Trophoblast cell (in vitro differentiated cells and primary cell): Measurements from ENCODE around the gene CMC4.

Source experiments
- DNase-seq, 2 donors: peaks; one replicate each; pipeline ENCODE4 v3.0.0-alpha.2; 2016
- H2AFZ ChIP-seq: 2 replicates; pipeline ENCODE4 v1.6.1; 2013; ENCODE audit warnings: low read length, moderate library complexity, mild to moderate bottlenecking; ENCODE audit not compliant: insufficient read depth, poor library complexity
- H2AK5ac ChIP-seq: 2 replicates; pipeline ENCODE4 v1.6.1; 2013; ENCODE audit warnings: mild to moderate bottlenecking, low read length
- H2BK120ac ChIP-seq: 2 replicates; pipeline ENCODE4 v1.6.1; 2013; ENCODE audit warnings: low read length, mild to moderate bottlenecking, moderate library complexity; ENCODE audit not compliant: insufficient read depth, poor library complexity
- H2BK12ac ChIP-seq: 2 replicates; pipeline ENCODE4 v1.6.1; 2013; ENCODE audit warnings: mild to moderate bottlenecking, low read length, moderate library complexity
- H2BK5ac ChIP-seq: 2 replicates; pipeline ENCODE4 v1.6.1; 2013; ENCODE audit warnings: low read length, low read depth, moderate library complexity, mild to moderate bottlenecking; ENCODE audit not compliant: poor library complexity
- H3K14ac ChIP-seq: 2 replicates; pipeline ENCODE4 v1.6.1; 2013; ENCODE audit warnings: mild to moderate bottlenecking, low read length
- H3K18ac ChIP-seq: 2 replicates; pipeline ENCODE4 v1.6.1; 2013; ENCODE audit warnings: mild to moderate bottlenecking, low read length
- H3K23ac ChIP-seq: 2 replicates; pipeline ENCODE4 v1.6.1; 2013; ENCODE audit warnings: low read length
- H3K27ac ChIP-seq: 2 replicates; pipeline ENCODE4 v1.5.1; 2013; ENCODE audit warnings: low read depth, mild to moderate bottlenecking, inconsistent platforms, low read length, moderate library complexity
- H3K27me3 ChIP-seq: 2 replicates; pipeline ENCODE4 v1.6.1; 2013; ENCODE audit warnings: inconsistent platforms, mild to moderate bottlenecking, low read length, moderate library complexity; ENCODE audit not compliant: insufficient read depth
- H3K36me3 ChIP-seq, 2 experiments: 1 replicate in 1 of 2; 2 replicates in 1 of 2; pipeline ENCODE4 v1.6.1; 2013; ENCODE audit warnings: low read length in 2 of 2, mild to moderate bottlenecking in 2 of 2, moderate library complexity in 1 of 2; ENCODE audit not compliant: insufficient read depth in 2 of 2, control insufficient read depth in 1 of 2
- H3K4ac ChIP-seq: 2 replicates; pipeline ENCODE4 v1.6.1; 2013; ENCODE audit warnings: low read depth, mild to moderate bottlenecking, low read length, moderate library complexity
- H3K4me1 ChIP-seq, 2 experiments: 1 replicate in 1 of 2; 2 replicates in 1 of 2; pipeline ENCODE4 v1.6.1; 2013; ENCODE audit warnings: low read length in 2 of 2, mild to moderate bottlenecking in 2 of 2, moderate library complexity in 1 of 2; ENCODE audit not compliant: insufficient read depth in 2 of 2, control insufficient read depth in 1 of 2
- H3K4me2 ChIP-seq: 2 replicates; pipeline ENCODE4 v1.6.1; 2013; ENCODE audit warnings: inconsistent platforms, mild to moderate bottlenecking, low read length, moderate library complexity
- H3K4me3 ChIP-seq: 2 replicates; pipeline ENCODE4 v1.5.1; 2013; ENCODE audit warnings: mild to moderate bottlenecking, low read depth, low read length, inconsistent platforms
- H3K79me1 ChIP-seq: one replicate; pipeline ENCODE4 v1.6.1; 2013; ENCODE audit warnings: low read length
- H3K79me2 ChIP-seq: 2 replicates; pipeline ENCODE4 v1.6.1; 2013; ENCODE audit warnings: low read length, mild to moderate bottlenecking; ENCODE audit not compliant: control insufficient read depth, insufficient read depth, poor library complexity
- H3K9ac ChIP-seq: 2 replicates; pipeline ENCODE4 v1.6.1; 2013; ENCODE audit warnings: mild to moderate bottlenecking, low read length
- H3K9me3 ChIP-seq: 2 replicates; pipeline ENCODE4 v1.6.1; 2013; ENCODE audit warnings: low read depth, mild to moderate bottlenecking, control low read depth, inconsistent platforms, low read length; ENCODE audit not compliant: insufficient read depth
- H4K12ac ChIP-seq: 2 replicates; pipeline ENCODE4 v1.6.1; 2013; ENCODE audit warnings: low read depth, mild to moderate bottlenecking, low read length, moderate library complexity
- H4K8ac ChIP-seq: 2 replicates; pipeline ENCODE4 v1.6.1; 2013; ENCODE audit warnings: low read depth, mild to moderate bottlenecking, low read length, moderate library complexity
- H4K91ac ChIP-seq: one replicate; pipeline ENCODE4 v1.6.1; 2013; ENCODE audit warnings: low read depth, mild to moderate bottlenecking, low read length, moderate library complexity
- WGBS: extraction: QIAGEN DNeasy Blood & Tissue Kit; methylation state at CpG from one replicate; pipeline ENCODE4 v1.1.7; 2013; ENCODE audit warnings: missing lambda C conversion rate; ENCODE audit not compliant: insufficient read length, insufficient coverage; ENCODE audit errors: extremely low coverage; 5-methylcytosine and 5-hydroxymethylcytosine counted together

CMC4 gene

GRCh38 chrX:155056877-155057792, 13.8 kb downstream of the CMC4 start:
- Histone ChIP-seq H3K36me3 (peaks cover 4 to 5% of the 10 kb centered on the region in 2 experiments), H2AFZ (no peak overlapping the region)

DNA sequence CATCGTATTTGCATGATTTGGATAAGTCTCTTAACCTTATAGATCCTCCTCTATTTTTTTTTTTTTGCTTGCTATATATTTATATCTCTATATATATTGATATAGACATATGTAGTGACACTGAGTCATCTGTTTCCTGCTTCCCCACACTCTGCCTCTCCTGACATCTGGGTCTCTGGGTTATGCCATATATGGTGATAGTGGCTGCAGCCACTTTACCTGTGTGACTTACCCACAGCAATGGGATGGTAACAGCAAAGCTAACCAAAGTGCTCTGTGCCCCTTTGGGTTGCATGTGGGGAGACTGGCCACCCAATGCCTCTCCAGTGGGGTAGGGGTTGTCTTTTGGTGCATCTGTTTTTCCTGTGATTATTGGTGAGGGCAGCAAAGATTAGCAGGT, 14.5 kb downstream of the CMC4 start:
- H3K9ac ChIP-seq, result no peak overlapping the region
- H3K27me3 ChIP-seq, result no peaks in the 10 kb centered on the region
- no peak overlapping the region for H2AK5ac ChIP-seq
- peaks cover 4 to 7% of the 10 kb centered on the region in 2 experiments for H3K36me3 ChIP-seq
- H3K79me2 ChIP-seq, result no peaks in the 10 kb centered on the region
- H4K12ac ChIP-seq, result no peak overlapping the region
- no peak overlapping the region for H3K27ac ChIP-seq
- H4K91ac ChIP-seq, result no peak overlapping the region
- no peak overlapping the region for H2BK12ac ChIP-seq
- no peak overlapping the region for H3K4me2 ChIP-seq
- H3K4ac ChIP-seq, result no peak overlapping the region
- H3K18ac ChIP-seq, result no peak overlapping the region
- H2BK5ac ChIP-seq, result no peak overlapping the region
- no peak overlapping the region for H2BK120ac ChIP-seq
- H3K9me3 ChIP-seq, result no peaks in the 10 kb centered on the region
- H3K14ac ChIP-seq, result no peak overlapping the region
- H2AFZ ChIP-seq, result no peak overlapping the region
- no peak overlapping the region for H3K4me3 ChIP-seq
- H3K4me1 ChIP-seq, result peaks cover 2 to 5% of the 10 kb centered on the region in 2 experiments
- no peaks in the 10 kb centered on the region for H3K79me1 ChIP-seq
- no peak for DNase-seq
- no peak overlapping the region for H3K23ac ChIP-seq
- WGBS, result no CpG with 5 or more reads among the region's 1 CpG
- H4K8ac ChIP-seq, result no peak overlapping the region

More at GRCh38 chrX:155056877-155057792, 13.8 kb downstream of the CMC4 start:
- Histone ChIP-seq H2BK5ac (no peak overlapping the region), H4K8ac (peak overlapping the region; percentile 28), H3K14ac (no peak overlapping the region), H2BK120ac (no peak overlapping the region), H3K23ac (no peak overlapping the region), H4K91ac (no peak overlapping the region), H3K4me1 (peaks cover 2 to 5% of the 10 kb centered on the region in 2 experiments), H3K27ac (no peak overlapping the region), H3K79me1 (no peaks in the 10 kb centered on the region), H2BK12ac (no peak overlapping the region), H3K27me3 (no peaks in the 10 kb centered on the region), H3K9ac (no peak overlapping the region), H3K18ac (no peak overlapping the region), H3K4me3 (no peak overlapping the region), H3K4ac (no peak overlapping the region), H2AK5ac (no peak overlapping the region), H3K4me2 (peak overlapping the region; percentile 50), H3K79me2 (no peaks in the 10 kb centered on the region), H4K12ac (no peak overlapping the region), H3K9me3 (no peaks in the 10 kb centered on the region)
- peak; percentile 49 to 82 for DNase-seq
- no CpG with 5 or more reads among the region's 25 CpGs for WGBS

DNA sequence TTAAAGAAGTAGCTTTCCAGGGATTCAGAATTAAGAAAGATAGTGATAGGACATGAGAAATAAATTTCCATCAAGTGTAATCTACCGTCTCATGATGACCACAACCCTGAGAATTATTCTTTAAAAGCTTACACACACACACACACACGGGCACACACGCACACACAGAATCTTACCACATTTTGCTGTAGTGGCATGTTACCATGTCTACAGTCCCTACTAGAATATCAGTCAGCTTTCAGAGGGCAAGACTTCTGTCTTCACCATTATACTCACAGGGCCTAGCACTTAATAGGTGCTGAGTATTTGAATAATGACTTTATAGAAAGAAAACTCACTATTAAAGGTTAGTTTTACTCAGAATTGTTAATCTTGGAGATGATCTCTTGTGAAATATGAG, 15.4 kb downstream of the CMC4 start:
- H3K4me3 ChIP-seq, result no peak overlapping the region
- no peaks in the 10 kb centered on the region for H3K79me2 ChIP-seq
- no peak overlapping the region for H3K23ac ChIP-seq
- no peaks in the 10 kb centered on the region for H3K79me1 ChIP-seq
- no peak overlapping the region for H2AFZ ChIP-seq
- H3K4me1 ChIP-seq, result peaks cover 2 to 5% of the 10 kb centered on the region in 2 experiments
- no peaks in the 10 kb centered on the region for H3K9me3 ChIP-seq
- DNase-seq, result no peak
- H2AK5ac ChIP-seq, result no peak overlapping the region
- H4K91ac ChIP-seq, result no peak overlapping the region
- no peak overlapping the region for H4K12ac ChIP-seq
- H2BK12ac ChIP-seq, result no peak overlapping the region
- H2BK5ac ChIP-seq, result no peak overlapping the region
- WGBS, result no CpG with 5 or more reads among the region's 3 CpGs
- no peak overlapping the region for H2BK120ac ChIP-seq
- H3K27ac ChIP-seq, result no peak overlapping the region
- no peak overlapping the region for H3K4ac ChIP-seq
- peaks cover 3 to 6% of the 10 kb centered on the region in 2 experiments for H3K36me3 ChIP-seq
- H3K14ac ChIP-seq, result no peak overlapping the region
- no peak overlapping the region for H3K4me2 ChIP-seq
- no peak overlapping the region for H4K8ac ChIP-seq
- H3K27me3 ChIP-seq, result no peaks in the 10 kb centered on the region
- H3K18ac ChIP-seq, result no peak overlapping the region
- H3K9ac ChIP-seq, result no peak overlapping the region

GRCh38 chrX:155054255-155054654, 16.7 kb downstream of the CMC4 start:
- Histone ChIP-seq H4K91ac (no peak overlapping the region), H2BK5ac (no peak overlapping the region), H2AFZ (no peak overlapping the region), H3K18ac (no peak overlapping the region), H3K23ac (no peak overlapping the region), H2AK5ac (no peak overlapping the region), H3K79me1 (no peaks in the 10 kb centered on the region), H2BK120ac (no peak overlapping the region), H3K27ac (no peak overlapping the region), H3K4me2 (no peak overlapping the region), H4K12ac (no peak overlapping the region), H3K9me3 (no peaks in the 10 kb centered on the region), H3K4me3 (no peak overlapping the region), H3K9ac (no peak overlapping the region), H3K36me3 (peaks cover 3 to 4% of the 10 kb centered on the region in 2 experiments), H3K79me2 (no peaks in the 10 kb centered on the region), H2BK12ac (no peak overlapping the region), H3K4ac (no peak overlapping the region), H3K27me3 (no peaks in the 10 kb centered on the region), H3K14ac (no peak overlapping the region), H4K8ac (no peak overlapping the region), H3K4me1 (peaks cover 2 to 5% of the 10 kb centered on the region in 2 experiments)
- DNase-seq, result no peak
- no CpG with 5 or more reads among the region's 4 CpGs for WGBS
